SK-N-SH (cell line): ENCODE results near the gene NR1H2.

Experiments used
- MAX ChIP-seq: IDR thresholded peaks from 2 replicates; pipeline ENCODE4 v1.4.0; 2012; ENCODE audit warnings: low read depth
- NRF1 ChIP-seq: IDR thresholded peaks from 2 replicates; pipeline ENCODE4 v1.6.1; 2012; ENCODE audit warnings: low read depth, mild to moderate bottlenecking, low read length

DNA sequence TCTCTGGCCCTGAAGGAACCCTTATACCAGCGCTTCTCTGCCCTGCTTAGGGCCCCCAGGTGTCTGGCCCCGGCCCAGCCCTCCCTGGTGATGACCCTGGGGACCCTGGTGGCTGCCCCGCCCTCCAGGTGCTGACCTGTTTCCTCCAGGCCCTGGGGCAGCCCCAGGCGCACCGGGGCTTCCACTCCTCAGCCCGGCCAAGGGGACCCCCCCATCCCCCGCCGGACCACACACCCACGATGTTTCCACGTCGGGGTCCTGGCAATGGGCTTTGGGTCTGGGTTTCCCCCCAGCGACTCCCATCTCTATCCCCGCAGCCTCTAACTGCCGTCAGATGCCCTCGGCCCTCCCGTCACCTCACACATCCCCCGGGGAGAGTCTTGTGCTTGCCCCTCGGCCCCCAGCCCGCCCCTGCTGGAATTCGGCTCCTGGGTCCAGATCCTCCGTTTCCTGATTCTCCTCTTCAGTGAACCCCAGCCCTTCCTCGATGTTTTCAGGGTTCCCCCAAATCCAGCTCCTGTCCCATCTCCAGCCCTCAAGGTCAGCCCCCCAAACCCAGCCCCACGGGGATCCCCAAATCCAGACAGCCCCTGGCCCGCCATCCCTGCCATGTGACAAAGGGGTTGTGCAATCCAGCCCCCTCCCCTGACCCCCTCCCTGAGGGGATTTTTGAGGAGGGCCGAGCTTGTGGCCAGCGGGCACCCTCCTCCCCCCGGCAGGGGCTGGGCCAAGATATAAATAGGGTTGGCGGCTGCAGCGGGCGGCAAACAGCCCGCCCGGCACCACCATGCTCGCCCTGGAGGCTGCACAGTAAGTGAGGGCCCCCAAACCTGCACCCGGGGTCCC lies 42.1 kb downstream of the NR1H2 start, which contains the start of gene SPIB:
- no peak for TF ChIP-seq MAX
- TF ChIP-seq NRF1: no peak
